ENCODE measurements around the gene CMSS1.

DNA sequence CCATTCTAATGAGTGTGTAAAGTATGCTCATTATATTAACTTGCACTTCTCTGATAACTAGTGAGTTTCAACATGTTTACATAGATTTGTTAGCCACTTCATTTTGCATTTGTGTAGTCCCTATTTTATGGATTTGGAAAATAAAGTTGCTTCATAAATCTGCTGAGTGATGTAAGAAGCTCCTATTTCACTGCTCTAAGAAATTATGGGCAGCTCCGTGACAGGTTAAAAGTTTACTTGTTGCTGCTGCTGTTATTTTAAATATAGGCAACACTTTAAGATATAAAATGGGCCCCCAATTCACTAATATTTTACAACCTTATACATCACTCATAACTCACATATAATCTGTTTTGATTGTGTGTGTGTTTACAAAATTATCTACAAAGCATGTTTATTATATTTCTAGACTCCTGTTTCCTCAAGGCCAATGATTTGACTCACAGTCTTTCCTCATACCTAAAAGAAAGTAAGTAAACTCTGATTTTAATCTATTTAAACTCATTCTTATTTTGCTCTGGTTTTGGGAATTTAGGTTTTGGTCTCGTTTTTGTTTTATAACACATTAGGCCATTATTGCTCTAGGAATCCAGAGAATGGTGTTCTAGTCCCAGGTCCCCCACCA lies 348.4 kb downstream of the CMSS1 start:
- TF ChIP-seq OSR1 (CRISPR knock-in tag; IDR thresholded peaks at IDR 0.05) (no peak), BACH2 (CRISPR knock-in tag; IDR thresholded peaks at IDR 0.05; ENCODE audit: borderline replicate concordance) (no peak), ZC3H10 (CRISPR knock-in tag; IDR thresholded peaks at IDR 0.05) (no peak), ISL1 (CRISPR knock-in tag; IDR thresholded peaks at IDR 0.05) (no peak), ZNF70 (CRISPR knock-in tag; IDR thresholded peaks at IDR 0.05) (no peak), ZFP3 (CRISPR knock-in tag; IDR thresholded peaks at IDR 0.05) (no peak), ZFP30 (CRISPR knock-in tag; IDR thresholded peaks at IDR 0.05) (no peak), TCF4 (CRISPR knock-in tag; IDR thresholded peaks at IDR 0.05; ENCODE audit: borderline replicate concordance) (no peak)

Data from SK-N-SH treated with all-trans-retinoic acid at 6 μM for 48 hours (cell line).